NCI-H2107 treated with DMSO at 0.1 percent for 48 hours (cell line): ENCODE results near the gene MYCN.
"Not testable (repeated sequence)": the region's sequence is repeated elsewhere in the genome, so short reads cannot be mapped to it uniquely, and the experiment has no call there.

Experiments used
- DNase-seq: peaks from one replicate; lab custom pipeline; 2025; ENCODE audit not compliant: unreplicated experiment; lab: John Stamatoyannopoulos, UW

MYCN gene

GRCh38 chr2:15942711-15943345 is 2.5 kb downstream of the MYCN start:
- no peak for DNase-seq

- DNase-seq: peak; percentile 14
Measured at GRCh38 chr2:15943378-15944280, 3.3 kb downstream of the MYCN start.

GRCh38 chr2:15944325-15945017 is 4.1 kb downstream of the MYCN start:
- no peak for DNase-seq

- DNase-seq: peak; percentile 26
Measured at GRCh38 chr2:15945909-15946705, 5.8 kb downstream of the MYCN start.

- DNase-seq: no peak
Measured at GRCh38 chr2:15946983-15947382, 6.6 kb downstream of the MYCN start.

- DNase-seq: no peak
Measured at GRCh38 chr2:15947431-15947830, 7.1 kb downstream of the MYCN start.

GRCh38 chr2:15948704-15948957 is 8.3 kb downstream of the MYCN start:
- no peak for DNase-seq

- no peak for DNase-seq
Measured at GRCh38 chr2:15949126-15949525, 8.8 kb downstream of the MYCN start.

- DNase-seq: no peak
Measured at GRCh38 chr2:15949551-15949950, 9.2 kb downstream of the MYCN start.

GRCh38 chr2:15950088-15950952 is 10.0 kb downstream of the MYCN start:
- no peak for DNase-seq

- DNase-seq: not testable (repeated sequence)
Measured at GRCh38 chr2:15951936-15952335, 11.6 kb downstream of the MYCN start.

GRCh38 chr2:15952451-15953146 is 12.2 kb downstream of the MYCN start:
- DNase-seq: no peak

GRCh38 chr2:15953147-15953630 is 12.8 kb downstream of the MYCN start:
- no peak for DNase-seq

- DNase-seq: no peak
Measured at GRCh38 chr2:15953891-15954680, 13.7 kb downstream of the MYCN start.

- no peak for DNase-seq
Measured at GRCh38 chr2:15954761-15955160, 14.4 kb downstream of the MYCN start.

GRCh38 chr2:15955232-15955988 is 15.1 kb downstream of the MYCN start:
- DNase-seq: no peak

- DNase-seq: no peak
Measured at GRCh38 chr2:15956230-15956629, 15.9 kb downstream of the MYCN start.
